Cardiac fibroblast (primary cell): ENCODE measurements around the gene PSPN.
"Not testable (repeated sequence)": the region's sequence is repeated elsewhere in the genome, so short reads cannot be mapped to it uniquely, and the experiment has no call there.

Source experiments
- DNase-seq, 2 donors: peaks; one replicate each; pipeline versions ENCODE4 v3.0.0 to v3.0.0-alpha.2; 2010; ENCODE audit warnings: low read depth in 2 of 2
- H3K4me3 ChIP-seq, 2 donors: replicated peaks in 1 of 2; 1 replicate in 1 of 2; 2 replicates in 1 of 2; pipeline ENCODE4 v1.5.1; 2011; ENCODE audit warnings: low read depth in 2 of 2, low read length in 2 of 2, mild to moderate bottlenecking in 2 of 2, moderate library complexity in 1 of 2
- TF ChIP-seq, protein P1 (sequence below): IDR thresholded peaks from one replicate; pipeline ENCODE4 v1.5.1; 2011; ENCODE audit warnings: low read depth, mild to moderate bottlenecking, low read length, inconsistent platforms

Gene PSPN

DNA sequence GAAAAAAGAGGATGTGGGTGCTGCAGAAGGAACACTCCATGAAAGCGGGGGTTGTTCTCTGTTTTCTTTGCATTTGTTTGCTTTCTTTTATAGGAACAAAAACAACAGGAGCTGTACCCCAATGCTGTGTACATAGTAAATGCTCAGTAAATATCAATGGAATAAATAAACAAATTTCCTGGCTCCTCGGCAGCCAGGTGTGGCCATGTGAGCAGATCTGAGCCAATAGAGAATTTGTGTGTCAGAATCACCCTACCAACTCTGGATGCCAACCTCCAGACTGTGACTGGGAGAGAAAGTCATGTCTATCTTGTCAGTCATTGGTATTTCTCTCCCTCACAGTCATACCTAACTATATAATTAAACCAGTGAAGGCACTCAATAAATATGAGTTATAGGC lies 25.0 kb downstream of the PSPN start:
- no peak overlapping the region for H3K4me3 ChIP-seq
- no peak for DNase-seq
- TF ChIP-seq, protein P1, sequence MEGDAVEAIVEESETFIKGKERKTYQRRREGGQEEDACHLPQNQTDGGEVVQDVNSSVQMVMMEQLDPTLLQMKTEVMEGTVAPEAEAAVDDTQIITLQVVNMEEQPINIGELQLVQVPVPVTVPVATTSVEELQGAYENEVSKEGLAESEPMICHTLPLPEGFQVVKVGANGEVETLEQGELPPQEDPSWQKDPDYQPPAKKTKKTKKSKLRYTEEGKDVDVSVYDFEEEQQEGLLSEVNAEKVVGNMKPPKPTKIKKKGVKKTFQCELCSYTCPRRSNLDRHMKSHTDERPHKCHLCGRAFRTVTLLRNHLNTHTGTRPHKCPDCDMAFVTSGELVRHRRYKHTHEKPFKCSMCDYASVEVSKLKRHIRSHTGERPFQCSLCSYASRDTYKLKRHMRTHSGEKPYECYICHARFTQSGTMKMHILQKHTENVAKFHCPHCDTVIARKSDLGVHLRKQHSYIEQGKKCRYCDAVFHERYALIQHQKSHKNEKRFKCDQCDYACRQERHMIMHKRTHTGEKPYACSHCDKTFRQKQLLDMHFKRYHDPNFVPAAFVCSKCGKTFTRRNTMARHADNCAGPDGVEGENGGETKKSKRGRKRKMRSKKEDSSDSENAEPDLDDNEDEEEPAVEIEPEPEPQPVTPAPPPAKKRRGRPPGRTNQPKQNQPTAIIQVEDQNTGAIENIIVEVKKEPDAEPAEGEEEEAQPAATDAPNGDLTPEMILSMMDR = no peak

DNA sequence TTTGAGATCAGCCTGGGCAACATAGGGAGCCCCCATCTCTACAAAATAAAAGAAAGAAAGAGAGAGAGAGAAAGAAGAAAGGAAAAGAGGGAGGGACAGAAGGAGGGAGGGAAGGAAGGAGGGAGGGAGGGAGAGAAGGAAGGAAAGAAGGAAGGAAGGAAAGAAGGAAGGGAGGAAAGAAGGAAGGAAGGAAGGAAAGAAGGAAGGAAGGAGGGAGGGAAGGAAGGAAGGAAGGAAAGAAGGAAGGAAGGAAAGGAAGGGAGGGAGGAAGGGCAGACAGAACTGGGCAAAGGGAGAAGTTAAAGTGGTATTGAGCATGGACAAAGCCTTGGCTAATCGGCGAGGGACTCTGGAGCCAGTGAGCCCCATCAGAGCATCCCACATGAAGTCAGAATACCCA lies 26.5 kb downstream of the PSPN start:
- not testable (repeated sequence) for DNase-seq, H3K4me3 ChIP-seq

DNA sequence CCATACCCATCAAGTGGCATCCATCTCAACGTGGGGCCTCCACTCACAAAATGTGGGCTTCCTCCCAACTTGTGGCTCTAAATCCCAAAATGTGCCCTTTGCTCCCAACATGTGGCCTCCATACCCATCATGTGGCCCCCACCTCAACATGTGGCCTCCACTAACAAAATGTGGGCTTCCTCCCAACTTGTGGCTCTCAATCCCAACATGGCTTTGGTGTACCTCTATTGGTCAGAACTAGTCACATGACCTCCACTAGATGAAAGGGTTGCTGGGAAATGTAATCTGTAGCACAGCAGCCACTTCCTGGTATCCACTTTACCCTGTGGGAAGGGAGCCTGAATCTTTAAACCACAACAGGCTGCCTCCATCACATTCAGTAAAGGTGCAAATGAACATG lies 32.3 kb downstream of the PSPN start:
- TF ChIP-seq, protein P1 = no peak
- H3K4me3 ChIP-seq = no peak overlapping the region
- peak in 1 of 2 donors; percentile 15 for DNase-seq

DNA sequence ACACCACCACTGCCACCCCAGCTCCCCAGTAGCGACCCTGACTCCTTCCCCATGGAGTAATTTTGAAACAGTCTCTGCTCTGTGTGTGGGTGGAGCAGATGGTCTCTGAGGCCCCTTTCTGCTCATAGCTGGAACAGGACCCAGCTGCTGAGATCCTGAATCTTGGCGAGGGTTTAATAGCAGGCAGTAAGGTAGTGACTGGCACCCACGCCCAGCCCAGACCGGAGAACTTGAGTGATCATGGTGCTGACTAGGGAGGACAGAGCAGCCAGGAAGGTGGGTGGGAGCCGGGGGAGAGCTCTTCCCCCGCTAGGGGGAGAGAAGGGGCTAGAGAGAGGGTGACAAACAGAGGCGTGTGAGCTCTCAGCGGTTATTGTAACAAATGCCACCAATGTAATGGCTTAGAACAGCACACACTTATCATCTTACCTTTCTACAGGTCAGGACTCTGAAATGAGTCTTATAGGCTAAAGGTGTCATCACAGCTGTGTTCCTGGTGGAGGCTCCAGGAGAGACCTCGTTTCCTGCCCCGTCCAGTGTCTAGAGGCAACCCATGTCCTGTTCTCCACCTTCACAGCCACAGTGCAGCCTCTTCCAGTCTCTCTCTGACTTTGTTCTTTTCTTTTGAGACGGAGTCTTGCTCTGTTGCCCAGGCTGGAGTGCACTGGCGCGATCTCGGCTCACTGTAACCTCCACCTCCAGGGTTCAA lies 35.1 kb downstream of the PSPN start:
- no peak for DNase-seq
- TF ChIP-seq, protein P1 = no peak
- no peak overlapping the region for H3K4me3 ChIP-seq

DNA sequence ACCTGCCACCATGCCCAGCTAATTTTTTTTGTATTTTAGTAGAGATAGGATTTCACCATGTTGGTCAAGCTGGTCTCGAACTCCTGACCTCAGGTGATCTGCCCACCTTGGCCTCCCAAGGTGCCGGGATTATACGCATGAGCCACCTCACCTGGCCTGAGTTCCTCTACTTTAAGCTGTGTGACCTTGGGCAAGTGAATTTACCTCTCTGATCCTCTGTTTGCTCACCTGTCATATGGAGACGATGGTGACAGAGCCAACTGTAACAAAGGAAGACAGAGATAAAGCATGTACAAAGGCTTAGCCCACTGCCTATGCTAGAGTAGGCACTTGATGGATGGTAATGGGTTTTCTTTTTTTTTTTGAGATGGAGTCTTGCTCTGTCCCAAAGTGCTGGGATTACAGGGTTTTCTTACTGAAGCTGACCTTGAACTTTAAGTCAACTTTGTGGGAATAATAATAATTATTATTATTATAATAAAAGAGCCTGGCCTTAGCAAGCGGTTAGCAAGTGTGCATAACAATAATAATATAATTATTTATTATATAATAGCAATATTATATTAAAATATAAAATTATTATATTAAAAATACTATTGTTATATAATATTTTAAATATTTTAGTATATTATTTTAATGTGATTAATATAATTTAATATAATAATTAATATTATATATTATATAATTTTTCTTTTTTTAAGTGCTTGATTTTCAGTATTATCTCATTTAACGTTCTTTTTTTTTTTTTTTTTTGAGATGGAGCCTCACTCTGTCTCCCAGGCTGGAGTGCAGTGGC lies 41.0 kb downstream of the PSPN start:
- TF ChIP-seq, protein P1 = no peak
- no peak for DNase-seq
- H3K4me3 ChIP-seq = no peak overlapping the region

DNA sequence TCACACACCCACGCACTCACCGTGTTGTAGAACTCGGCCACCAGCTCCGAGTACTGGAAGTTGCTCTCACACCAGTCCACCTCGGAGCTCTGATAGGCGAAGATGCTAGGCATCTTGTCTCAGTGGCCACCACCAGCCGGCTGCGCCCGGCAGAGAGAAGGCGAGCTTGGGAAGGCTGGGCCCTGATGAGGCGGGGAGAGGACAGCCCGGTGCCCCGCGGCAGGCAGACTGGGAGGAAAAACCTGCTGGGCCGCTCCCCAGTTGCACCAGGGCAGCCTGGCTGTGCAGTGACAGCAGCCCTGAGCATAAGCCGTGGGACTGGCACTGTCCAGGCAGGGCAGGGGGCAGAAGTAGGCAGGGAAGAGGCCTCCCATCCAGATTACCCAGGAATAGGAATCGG lies 42.3 kb downstream of the PSPN start, which contains the start of gene ACER1:
ACER1 (minus strand) TSS at position 174 of the 400 bp plus-strand sequence; CDS start at position 113, 61 bp downstream.
- H3K4me3 ChIP-seq = no peak within 1 kb of the TSS
- TF ChIP-seq, protein P1 = no peak
- DNase-seq = no peak

DNA sequence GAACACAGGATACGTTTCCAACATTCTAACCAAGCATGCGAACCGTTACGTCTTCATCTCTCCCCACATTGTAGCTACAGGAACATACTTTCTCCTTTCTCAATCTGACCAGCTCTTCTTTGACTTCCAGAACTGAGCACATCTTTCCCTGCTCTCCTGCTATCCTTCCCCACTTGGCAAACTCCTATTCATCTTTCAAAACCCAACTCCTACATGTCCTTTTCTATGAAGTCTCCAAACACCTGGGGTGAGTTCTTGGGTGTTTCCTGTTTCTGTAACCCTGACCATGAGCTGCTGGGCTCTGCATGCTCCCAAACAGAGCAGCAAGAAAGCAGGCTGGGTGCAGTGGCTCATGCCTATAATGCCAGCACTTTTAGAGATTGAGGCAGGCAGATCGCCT lies 48.9 kb downstream of the PSPN start:
- no peak for DNase-seq
- no peak overlapping the region for H3K4me3 ChIP-seq
- TF ChIP-seq, protein P1 = no peak
